Caco-2 (cell line): ENCODE measurements around the gene CCDC87. TPM values are rescaled to one million over a fixed set of nuclear protein-coding genes. Genes with fewer than 3 reads are reported as not detected.
A peak's percentile ranks its signal among the peaks of the same experiment; 100 is the strongest.

Experiments used
- BruUV-seq: library from RNA; stranded (reverse); fragments of 400-500 nt; replicated peaks from 2 replicates; lab custom pipeline; 2021; lab: Mats Ljungman, UMichigan
- CTCF ChIA-PET: fragments of 300-600 bp; sonication (Branson Sonifier 250); formaldehyde crosslinking; loops from one replicate; lab custom pipeline; 2022; ENCODE audit warnings: antibody characterized with exemption; lab: Charles Lee
- POLR2A ChIA-PET: fragments of 300-600 bp; sonication (Branson Sonifier 250); formaldehyde crosslinking; loops from one replicate; lab custom pipeline; 2022; ENCODE audit warnings: antibody characterized with exemption; lab: Charles Lee
- DNase-seq, 2 experiments: peaks; one replicate each; pipeline versions ENCODE4 v3.0.0 to v3.0.0-alpha.2; 2020 to 2022
- H3K27me3 ChIP-seq: replicated peaks from 2 replicates; pipeline ENCODE4 v1.6.0; 2011; ENCODE audit warnings: low read length; ENCODE audit not compliant: control insufficient read depth, insufficient read depth
- H3K36me3 ChIP-seq: 2 replicates; pipeline ENCODE4 v1.5.1; 2011; ENCODE audit warnings: low read length; ENCODE audit not compliant: control insufficient read depth, insufficient read depth
- H3K4me1 ChIP-seq: fragments of 250-450 bp; sonication (Bioruptor Pico); 2 replicates; pipeline ENCODE4 v1.5.1; 2020; ENCODE audit warnings: mild to moderate bottlenecking
- H3K4me3 ChIP-seq: 2 replicates; pipeline ENCODE4 v1.5.1; 2011; ENCODE audit warnings: low read depth, mild to moderate bottlenecking, control low read depth, low read length
- H3K9me3 ChIP-seq: fragments of 250-450 bp; sonication (Bioruptor Pico); 2 replicates; pipeline ENCODE4 v1.5.1; 2020; ENCODE audit warnings: mild to moderate bottlenecking, moderate library complexity
- H3K27ac Mint-ChIP-seq: one replicate; pipeline ENCODE4 v1.8.0; 2022; ENCODE audit warnings: mixed read lengths; ENCODE audit not compliant: unreplicated experiment
- H3K27me3 Mint-ChIP-seq: one replicate; pipeline ENCODE4 v1.8.0; 2022; ENCODE audit warnings: mixed read lengths; ENCODE audit not compliant: insufficient read depth, unreplicated experiment
- H3K36me3 Mint-ChIP-seq: one replicate; pipeline ENCODE4 v1.8.0; 2022; ENCODE audit warnings: mild to moderate bottlenecking, mixed read lengths; ENCODE audit not compliant: insufficient read depth, unreplicated experiment
- H3K4me1 Mint-ChIP-seq: one replicate; pipeline ENCODE4 v1.8.0; 2022; ENCODE audit warnings: low read depth, mixed read lengths; ENCODE audit not compliant: unreplicated experiment
- H3K4me3 Mint-ChIP-seq: one replicate; pipeline ENCODE4 v1.8.0; 2022; ENCODE audit warnings: mild to moderate bottlenecking, moderate library complexity, mixed read lengths; ENCODE audit not compliant: unreplicated experiment
- H3K9me3 Mint-ChIP-seq: one replicate; pipeline ENCODE4 v1.8.0; 2022; ENCODE audit warnings: mixed read lengths; ENCODE audit not compliant: unreplicated experiment
- intact Hi-C: fragments of 100-400 bp; cut with micrococcal nuclease; formaldehyde crosslinking; loops from one replicate; pipeline ENCODE4 v1.10.0; 2022; ENCODE audit not compliant: unreplicated experiment
- total RNA-seq: library from RNA; stranded (reverse); gene quantifications from 2 replicates; pipeline ENCODE4 v1.2.3, GENCODE V29; 2022
- TF ChIP-seq, protein P1 (sequence below), 2 experiments: fragments of 200-600 bp in 1 of 2; IDR thresholded peaks; 1 replicate in 1 of 2; 2 replicates in 1 of 2; pipeline versions ENCODE4 v1.5.1 to v1.8.0; 2011 to 2022; ENCODE audit warnings: antibody characterized with exemption in 1 of 2, control low read depth in 1 of 2, inconsistent platforms in 1 of 2, low read depth in 1 of 2, low read length in 1 of 2, mild to moderate bottlenecking in 1 of 2, moderate library complexity in 1 of 2; ENCODE audit not compliant: insufficient read depth in 1 of 2, severe bottlenecking in 1 of 2, unreplicated experiment in 1 of 2

The CCDC87 gene
- total RNA-seq, 1 experiment from 2014 or later, result 1.0 TPM

GRCh38 chr11:66639066-66639813, 46.4 kb upstream of the CCDC87 start:
- Mint-ChIP-seq H3K9me3 (no peaks in the 10 kb centered on the region), H3K4me3 (peak overlapping the region; percentile 95), H3K4me1 (peaks cover 48% of the 10 kb centered on the region), H3K27me3 (no peaks in the 10 kb centered on the region), H3K27ac (peak overlapping the region; percentile 99), H3K36me3 (peaks cover 100% of the 10 kb centered on the region)
- H3K9me3 ChIP-seq, result no peaks in the 10 kb centered on the region
- no peaks in the 10 kb centered on the region for H3K27me3 ChIP-seq
- H3K36me3 ChIP-seq, result peaks cover 13% of the 10 kb centered on the region
- peak overlapping the region; percentile 70 for H3K4me3 ChIP-seq
- TSS peak; percentile 42 for BruUV-seq
- TF ChIP-seq, protein P1, sequence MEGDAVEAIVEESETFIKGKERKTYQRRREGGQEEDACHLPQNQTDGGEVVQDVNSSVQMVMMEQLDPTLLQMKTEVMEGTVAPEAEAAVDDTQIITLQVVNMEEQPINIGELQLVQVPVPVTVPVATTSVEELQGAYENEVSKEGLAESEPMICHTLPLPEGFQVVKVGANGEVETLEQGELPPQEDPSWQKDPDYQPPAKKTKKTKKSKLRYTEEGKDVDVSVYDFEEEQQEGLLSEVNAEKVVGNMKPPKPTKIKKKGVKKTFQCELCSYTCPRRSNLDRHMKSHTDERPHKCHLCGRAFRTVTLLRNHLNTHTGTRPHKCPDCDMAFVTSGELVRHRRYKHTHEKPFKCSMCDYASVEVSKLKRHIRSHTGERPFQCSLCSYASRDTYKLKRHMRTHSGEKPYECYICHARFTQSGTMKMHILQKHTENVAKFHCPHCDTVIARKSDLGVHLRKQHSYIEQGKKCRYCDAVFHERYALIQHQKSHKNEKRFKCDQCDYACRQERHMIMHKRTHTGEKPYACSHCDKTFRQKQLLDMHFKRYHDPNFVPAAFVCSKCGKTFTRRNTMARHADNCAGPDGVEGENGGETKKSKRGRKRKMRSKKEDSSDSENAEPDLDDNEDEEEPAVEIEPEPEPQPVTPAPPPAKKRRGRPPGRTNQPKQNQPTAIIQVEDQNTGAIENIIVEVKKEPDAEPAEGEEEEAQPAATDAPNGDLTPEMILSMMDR (IDR thresholded peaks at IDR 0.05; ENCODE audit: insufficient read depth in 1 of 2, low read depth in 1 of 2, low read length in 1 of 2, severe bottlenecking in 1 of 2, unreplicated experiment in 1 of 2), result peak in 1 of 2 experiments; percentile 2
- peaks cover 31% of the 10 kb centered on the region for H3K4me1 ChIP-seq
- ChIA-PET POLR2A (interaction anchor here (0.6 to 4.7 kb wide), 12 partner anchors 10 to 350 kb away, joined by 3 to 160 read pairs (median 11); partner anchors contain the start of genes ACTN3, DPP3, RBM14 and RBM4B), CTCF (interaction anchor here (0.6 to 2.9 kb wide), 7 partner anchors 10 to 201 kb away, joined by 3 to 32 read pairs (median 9); partner anchors contain the start of genes CCDC87, CCS, DPP3 and MRPL11)
- peak in 1 of 2 experiments; percentile 43 for DNase-seq
- intact Hi-C loops, result loop anchor here (2.0 kb wide), 1 partner anchor 46 kb away; the partner anchor contains the start of genes CCDC87 and CCS

GRCh38 chr11:66638177-66639065, 45.6 kb upstream of the CCDC87 start, which contains the start of gene RBM4:
RBM4 (plus strand) TSS chr11:66638703; CDS start chr11:66639712, 1,009 bp downstream.
- TF ChIP-seq, protein P1 (IDR thresholded peaks at IDR 0.05; ENCODE audit: insufficient read depth in 1 of 2, low read depth in 1 of 2, low read length in 1 of 2, severe bottlenecking in 1 of 2, unreplicated experiment in 1 of 2), result peak in 1 of 2 experiments; percentile 26
- Histone ChIP-seq H3K4me3 (peak within 1 kb of the TSS; percentile 70), H3K9me3 (no peaks in the 10 kb centered on the region), H3K36me3 (peaks cover 9% of the 10 kb centered on the region), H3K4me1 (peaks cover 31% of the 10 kb centered on the region), H3K27me3 (no peaks in the 10 kb centered on the region)
- H3K27ac Mint-ChIP-seq, result peak within 1 kb of the TSS; percentile 99
- H3K27me3 Mint-ChIP-seq, result no peaks in the 10 kb centered on the region
- H3K9me3 Mint-ChIP-seq, result no peaks in the 10 kb centered on the region
- peaks cover 48% of the 10 kb centered on the region for H3K4me1 Mint-ChIP-seq
- peak; percentile 100 for DNase-seq
- H3K4me3 Mint-ChIP-seq, result peak within 1 kb of the TSS; percentile 95
- BruUV-seq, result no TSS peak
- intact Hi-C loops, result loop anchor here (1.0 to 2.0 kb wide), 4 partner anchors 22 to 205 kb away; partner anchors contain the start of genes CCDC87, CCS, RBM14 and RBM4B
- POLR2A ChIA-PET, result interaction anchor here (0.6 to 4.7 kb wide), 40 partner anchors 9 to 594 kb away, joined by 3 to 160 read pairs (median 6); partner anchors contain the start of genes ACTN3, DPP3, MRPL11 and PELI3
- CTCF ChIA-PET, result interaction anchor here (0.6 to 2.9 kb wide), 14 partner anchors 10 to 750 kb away, joined by 3 to 32 read pairs (median 6); partner anchors contain the start of genes CCDC87, CCS, DPP3 and FIBP
- peaks cover 97% of the 10 kb centered on the region for H3K36me3 Mint-ChIP-seq
